ENCODE data around the gene TPP1. TPM values are rescaled to one million over a fixed set of nuclear protein-coding genes. Genes with fewer than 3 reads are reported as not detected.

TPP1 gene
- polyA plus RNA-seq, 2 of the 4 experiments (the other 2 are of a cell fraction) = 41.6 to 53.2 TPM

DNA sequence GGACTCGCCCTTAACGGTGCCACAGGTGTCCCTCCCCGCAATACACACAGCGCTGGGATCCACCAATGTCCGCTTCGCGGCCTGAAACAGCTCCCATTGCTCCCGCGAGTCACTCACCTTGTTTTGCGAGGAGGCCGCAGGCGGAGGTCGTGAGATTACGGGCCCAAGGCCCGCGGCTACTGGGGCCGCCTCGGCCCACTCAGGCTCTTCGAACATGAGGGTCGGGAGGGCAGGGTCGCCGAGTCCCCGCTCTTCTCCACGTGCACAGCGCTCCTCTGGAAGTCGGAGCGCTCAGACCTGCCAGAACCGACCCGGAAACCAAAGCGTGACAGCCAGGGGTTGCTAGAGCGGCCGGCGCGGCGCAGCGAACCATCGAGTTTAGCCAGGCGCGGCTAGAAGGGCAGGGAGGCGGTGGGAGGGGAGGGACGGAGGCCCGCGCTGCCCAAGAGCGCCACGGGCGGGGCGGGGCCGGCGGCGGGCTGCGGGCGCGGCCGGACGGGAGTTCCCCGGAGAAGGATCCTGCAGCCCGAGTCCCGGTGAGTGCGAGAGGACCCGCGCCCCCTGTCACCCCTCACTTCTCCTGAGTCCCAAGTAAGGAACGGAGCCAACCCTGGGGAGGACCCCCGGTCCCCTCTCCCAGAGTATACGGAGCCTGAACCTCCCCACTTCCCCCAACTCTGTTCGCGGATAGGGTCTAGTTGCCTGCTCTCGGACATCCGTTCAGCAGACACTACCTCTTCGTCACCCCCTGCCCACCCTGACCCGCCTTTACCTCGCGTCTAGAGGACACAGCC, 15.7 kb downstream of the TPP1 start, which contains the start of the genes ILK and RRP8:
Gene ILK, plus strand, starts transcription at position 488 of the 794 bp plus-strand sequence. CDS start 498 bp downstream, outside the sequence.
Gene RRP8, minus strand, starts transcription at position 330 of the 794 bp plus-strand sequence. Its CDS starts 114 bp downstream, at position 216.
- H3K4me1 ChIP-seq = peaks cover 39% of the 10 kb centered on the region

More for the DNA sequence above, 15.7 kb downstream of the TPP1 start, which contains the start of the genes ILK and RRP8:
- 1% methylated on average over 32 of the region's 72 CpGs for WGBS (ENCODE audit: missing lambda C conversion rate)
- ChIA-PET POLR2A (interaction anchor here (1.3 to 2.4 kb wide), 3 partner anchors 9 to 122 kb away, joined by 4 to 13 read pairs (median 4); partner anchors contain the start of genes ARFIP2, MRPL17 and TIMM10B), CTCF (interaction anchor here (0.6 to 4.2 kb wide), 9 partner anchors 9 to 225 kb away, joined by 3 to 23 read pairs (median 4); partner anchors contain the start of genes MRPL17, TAF10 and TPP1)
- Histone ChIP-seq H3K27ac (peak within 1 kb of the TSS; percentile 90 to 98), H3K4me3 (peak within 1 kb of the TSS; percentile 79), H3K9me3 (no peaks in the 10 kb centered on the region), H3K4me2 (peak within 1 kb of the TSS; percentile 97)
- peak; percentile 80 to 90 for ATAC-seq
- no peak for FAIRE-seq
- DNase-seq (ENCODE audit: low read depth in 1 of 2, low spot score in 1 of 2) = peak; percentile 91 to 92
- TF ChIP-seq SREBF2 (IDR thresholded peaks at IDR 0.05) (no peak), EHMT2 (IDR thresholded peaks at IDR 0.05; ENCODE audit: low read depth) (no peak), SMC3 (IDR thresholded peaks at IDR 0.05) (peak; percentile 25; the same call in 1 of the 3 replicates), JUN (IDR thresholded peaks at IDR 0.05) (peak; percentile 56 to 92; a peak in 4 of 5 replicates), EHF (CRISPR knock-in tag; IDR thresholded peaks at IDR 0.05) (no peak), CBX8 (IDR thresholded peaks at IDR 0.05) (no peak), GATA3 (IDR thresholded peaks at IDR 0.05; ENCODE audit: borderline replicate concordance) (0 out of 2 replicates have a peak, but pooled peaks have one; percentile 43), MYC (IDR thresholded peaks at IDR 0.05; ENCODE audit: borderline replicate concordance, low read length) (peak; percentile 94), PHF8 (IDR thresholded peaks at IDR 0.05; ENCODE audit: borderline replicate concordance, low read depth) (peak; percentile 82), POLR2A (IDR thresholded peaks at IDR 0.05; ENCODE audit: low read length) (peak; percentile 58), CBX2 (IDR thresholded peaks at IDR 0.05; ENCODE audit: borderline replicate concordance, low read depth) (no peak)
- TF ChIP-seq, protein P1, sequence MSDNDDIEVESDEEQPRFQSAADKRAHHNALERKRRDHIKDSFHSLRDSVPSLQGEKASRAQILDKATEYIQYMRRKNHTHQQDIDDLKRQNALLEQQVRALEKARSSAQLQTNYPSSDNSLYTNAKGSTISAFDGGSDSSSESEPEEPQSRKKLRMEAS (IDR thresholded peaks at IDR 0.05) = peak; percentile 96
- TF ChIP-seq, protein P2, sequence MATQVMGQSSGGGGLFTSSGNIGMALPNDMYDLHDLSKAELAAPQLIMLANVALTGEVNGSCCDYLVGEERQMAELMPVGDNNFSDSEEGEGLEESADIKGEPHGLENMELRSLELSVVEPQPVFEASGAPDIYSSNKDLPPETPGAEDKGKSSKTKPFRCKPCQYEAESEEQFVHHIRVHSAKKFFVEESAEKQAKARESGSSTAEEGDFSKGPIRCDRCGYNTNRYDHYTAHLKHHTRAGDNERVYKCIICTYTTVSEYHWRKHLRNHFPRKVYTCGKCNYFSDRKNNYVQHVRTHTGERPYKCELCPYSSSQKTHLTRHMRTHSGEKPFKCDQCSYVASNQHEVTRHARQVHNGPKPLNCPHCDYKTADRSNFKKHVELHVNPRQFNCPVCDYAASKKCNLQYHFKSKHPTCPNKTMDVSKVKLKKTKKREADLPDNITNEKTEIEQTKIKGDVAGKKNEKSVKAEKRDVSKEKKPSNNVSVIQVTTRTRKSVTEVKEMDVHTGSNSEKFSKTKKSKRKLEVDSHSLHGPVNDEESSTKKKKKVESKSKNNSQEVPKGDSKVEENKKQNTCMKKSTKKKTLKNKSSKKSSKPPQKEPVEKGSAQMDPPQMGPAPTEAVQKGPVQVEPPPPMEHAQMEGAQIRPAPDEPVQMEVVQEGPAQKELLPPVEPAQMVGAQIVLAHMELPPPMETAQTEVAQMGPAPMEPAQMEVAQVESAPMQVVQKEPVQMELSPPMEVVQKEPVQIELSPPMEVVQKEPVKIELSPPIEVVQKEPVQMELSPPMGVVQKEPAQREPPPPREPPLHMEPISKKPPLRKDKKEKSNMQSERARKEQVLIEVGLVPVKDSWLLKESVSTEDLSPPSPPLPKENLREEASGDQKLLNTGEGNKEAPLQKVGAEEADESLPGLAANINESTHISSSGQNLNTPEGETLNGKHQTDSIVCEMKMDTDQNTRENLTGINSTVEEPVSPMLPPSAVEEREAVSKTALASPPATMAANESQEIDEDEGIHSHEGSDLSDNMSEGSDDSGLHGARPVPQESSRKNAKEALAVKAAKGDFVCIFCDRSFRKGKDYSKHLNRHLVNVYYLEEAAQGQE (IDR thresholded peaks at IDR 0.05) = no peak
- TF ChIP-seq, protein P3, sequence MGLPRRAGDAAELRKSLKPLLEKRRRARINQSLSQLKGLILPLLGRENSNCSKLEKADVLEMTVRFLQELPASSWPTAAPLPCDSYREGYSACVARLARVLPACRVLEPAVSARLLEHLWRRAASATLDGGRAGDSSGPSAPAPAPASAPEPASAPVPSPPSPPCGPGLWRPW (IDR thresholded peaks at IDR 0.05) = no peak
- TF ChIP-seq, protein P4, sequence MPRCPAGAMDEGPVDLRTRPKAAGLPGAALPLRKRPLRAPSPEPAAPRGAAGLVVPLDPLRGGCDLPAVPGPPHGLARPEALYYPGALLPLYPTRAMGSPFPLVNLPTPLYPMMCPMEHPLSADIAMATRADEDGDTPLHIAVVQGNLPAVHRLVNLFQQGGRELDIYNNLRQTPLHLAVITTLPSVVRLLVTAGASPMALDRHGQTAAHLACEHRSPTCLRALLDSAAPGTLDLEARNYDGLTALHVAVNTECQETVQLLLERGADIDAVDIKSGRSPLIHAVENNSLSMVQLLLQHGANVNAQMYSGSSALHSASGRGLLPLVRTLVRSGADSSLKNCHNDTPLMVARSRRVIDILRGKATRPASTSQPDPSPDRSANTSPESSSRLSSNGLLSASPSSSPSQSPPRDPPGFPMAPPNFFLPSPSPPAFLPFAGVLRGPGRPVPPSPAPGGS (IDR thresholded peaks at IDR 0.05) = peak; percentile 79; the same call in 1 of the 3 replicates
- TF ChIP-seq, protein P5, sequence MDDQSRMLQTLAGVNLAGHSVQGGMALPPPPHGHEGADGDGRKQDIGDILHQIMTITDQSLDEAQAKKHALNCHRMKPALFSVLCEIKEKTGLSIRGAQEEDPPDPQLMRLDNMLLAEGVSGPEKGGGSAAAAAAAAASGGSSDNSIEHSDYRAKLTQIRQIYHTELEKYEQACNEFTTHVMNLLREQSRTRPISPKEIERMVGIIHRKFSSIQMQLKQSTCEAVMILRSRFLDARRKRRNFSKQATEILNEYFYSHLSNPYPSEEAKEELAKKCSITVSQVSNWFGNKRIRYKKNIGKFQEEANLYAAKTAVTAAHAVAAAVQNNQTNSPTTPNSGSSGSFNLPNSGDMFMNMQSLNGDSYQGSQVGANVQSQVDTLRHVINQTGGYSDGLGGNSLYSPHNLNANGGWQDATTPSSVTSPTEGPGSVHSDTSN (IDR thresholded peaks at IDR 0.05) = peak; percentile 59
- TF ChIP-seq, protein P6, sequence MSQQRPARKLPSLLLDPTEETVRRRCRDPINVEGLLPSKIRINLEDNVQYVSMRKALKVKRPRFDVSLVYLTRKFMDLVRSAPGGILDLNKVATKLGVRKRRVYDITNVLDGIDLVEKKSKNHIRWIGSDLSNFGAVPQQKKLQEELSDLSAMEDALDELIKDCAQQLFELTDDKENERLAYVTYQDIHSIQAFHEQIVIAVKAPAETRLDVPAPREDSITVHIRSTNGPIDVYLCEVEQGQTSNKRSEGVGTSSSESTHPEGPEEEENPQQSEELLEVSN (IDR thresholded peaks at IDR 0.05; ENCODE audit: borderline replicate concordance, low read depth) = peak; percentile 47; the same call in 1 of the 2 replicates
